Activated naive CD4-positive, alpha-beta T cell treated with anti-CD3 and anti-CD28 coated beads, Interleukin-2, amount 50 U/mL, for 72 hours (primary cell): ENCODE results near the gene NBAS. TPM values are rescaled to one million over a fixed set of nuclear protein-coding genes. Genes with fewer than 3 reads are reported as not detected.
A peak's percentile ranks its signal among the peaks of the same experiment; 100 is the strongest.

Experiments used
- ATAC-seq, 2 donors: fragments of 150-1000 bp; cut with Tn5 transposase; 2 replicates each; pipeline ENCODE4 v1.10.0; 2021; ENCODE audit warnings: mild to moderate bottlenecking in 2 of 2, moderate library complexity in 2 of 2
- DNase-seq, 2 donors: peaks; one replicate each; pipeline ENCODE4 v3.0.0; 2021 to 2022; ENCODE audit warnings: low spot score in 2 of 2
- H3K27ac Mint-ChIP-seq, 2 donors: one replicate each; pipeline ENCODE4 v1.8.0; 2022; ENCODE audit warnings: mild to moderate bottlenecking in 2 of 2, mixed read lengths in 2 of 2
- H3K36me3 Mint-ChIP-seq, 2 donors: one replicate each; pipeline ENCODE4 v1.8.0; 2022; ENCODE audit warnings: mixed read lengths in 2 of 2
- H3K9me3 Mint-ChIP-seq, 2 donors: one replicate each; pipeline ENCODE4 v1.8.0; 2022; ENCODE audit warnings: mixed read lengths in 2 of 2
- total RNA-seq, 2 donors: library from RNA; stranded (reverse); gene quantifications; one replicate each; pipeline ENCODE4 v1.2.3, GENCODE V29; 2022

The NBAS gene
- total RNA-seq, 2 donors from 2014 or later, result 30.5 to 46.3 TPM

DNA sequence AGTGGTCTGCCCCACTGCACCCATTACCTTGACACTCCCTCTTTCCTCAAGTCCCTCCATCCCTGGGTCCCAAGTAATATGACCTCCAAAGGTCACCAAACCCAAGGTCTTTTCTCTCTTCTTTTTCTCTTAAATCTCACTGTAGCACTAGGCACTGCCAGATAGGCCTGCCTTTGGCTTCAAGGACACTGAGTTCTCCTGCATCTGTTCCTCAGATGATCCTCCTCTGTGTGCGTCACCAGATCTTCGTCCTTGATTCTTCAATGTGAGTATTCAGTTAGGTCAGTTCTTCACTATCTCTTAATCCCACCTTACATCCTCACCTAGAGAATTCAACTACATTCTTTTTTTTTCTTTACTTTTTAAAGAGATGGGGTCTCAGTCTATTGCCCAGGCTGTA, 249.2 kb downstream of the NBAS start:
- peaks cover 30 to 35% of the 10 kb centered on the region in 2 donors for H3K36me3 Mint-ChIP-seq
- H3K27ac Mint-ChIP-seq, result peak overlapping the region in 1 of 2 donors; percentile 7
- DNase-seq, result no peak
- no peak for ATAC-seq
- peaks cover 0 to 1% of the 10 kb centered on the region in 2 donors for H3K9me3 Mint-ChIP-seq

DNA sequence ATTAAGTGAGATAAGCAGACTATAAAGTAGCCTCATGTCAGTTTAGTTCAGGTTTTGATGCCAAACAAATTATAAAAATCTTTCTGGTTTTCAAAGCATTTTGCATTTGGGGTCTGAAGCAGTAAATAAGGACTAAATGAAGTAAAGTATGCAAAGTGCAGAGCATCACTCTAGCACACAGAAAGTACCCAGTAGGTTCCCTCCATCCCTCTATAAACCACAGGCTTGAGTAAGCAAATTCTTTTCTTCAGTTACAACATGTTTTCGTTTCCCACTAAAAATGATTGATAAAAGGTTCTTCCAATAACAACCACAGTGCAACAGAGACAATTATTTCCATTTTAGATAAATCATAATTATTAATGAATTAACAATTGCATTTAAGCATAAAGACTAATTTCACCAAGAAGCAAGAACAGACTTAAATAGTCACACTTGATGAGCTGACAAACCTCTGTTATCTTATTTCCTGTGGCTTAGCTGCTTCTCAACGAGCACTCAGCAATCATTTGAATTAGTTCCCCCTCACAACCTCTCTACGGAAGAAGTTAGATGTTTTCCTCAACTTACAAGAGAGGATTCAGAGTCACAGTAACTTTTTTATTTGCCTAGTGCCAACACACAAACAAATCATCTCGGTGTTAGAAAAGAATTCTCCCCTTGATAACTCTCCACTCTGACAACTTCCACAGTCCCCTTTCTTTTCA, 249.8 kb downstream of the NBAS start:
- no peaks in the 10 kb centered on the region for H3K9me3 Mint-ChIP-seq
- ATAC-seq, result no peak
- H3K27ac Mint-ChIP-seq, result peak overlapping the region in 1 of 2 donors; percentile 7
- peaks cover 28 to 33% of the 10 kb centered on the region in 2 donors for H3K36me3 Mint-ChIP-seq
- no peak for DNase-seq

DNA sequence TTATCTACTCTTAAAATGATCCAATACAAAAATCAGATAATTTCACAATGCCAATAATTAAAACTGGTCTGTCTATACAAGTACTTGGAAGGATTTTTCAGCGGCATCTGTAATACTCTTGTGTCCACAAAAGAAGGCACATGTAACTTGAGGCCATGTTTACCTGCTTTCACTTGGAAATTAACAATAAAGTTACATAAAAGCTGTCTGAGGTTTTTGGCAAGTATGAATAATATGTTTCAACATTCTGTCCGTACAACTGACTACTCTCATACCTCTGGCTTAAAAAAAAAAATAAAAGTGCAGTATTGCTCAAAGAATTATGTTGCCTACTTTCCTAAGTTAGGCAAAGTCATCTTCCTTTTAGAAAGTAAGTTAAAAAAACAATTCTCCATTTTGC, 253.6 kb downstream of the NBAS start:
- H3K36me3 Mint-ChIP-seq, result peaks cover 44% of the 10 kb centered on the region in 2 donors
- no peak for DNase-seq
- H3K27ac Mint-ChIP-seq, result no peak overlapping the region
- no peak for ATAC-seq
- peaks cover 0 to 5% of the 10 kb centered on the region in 2 donors for H3K9me3 Mint-ChIP-seq

DNA sequence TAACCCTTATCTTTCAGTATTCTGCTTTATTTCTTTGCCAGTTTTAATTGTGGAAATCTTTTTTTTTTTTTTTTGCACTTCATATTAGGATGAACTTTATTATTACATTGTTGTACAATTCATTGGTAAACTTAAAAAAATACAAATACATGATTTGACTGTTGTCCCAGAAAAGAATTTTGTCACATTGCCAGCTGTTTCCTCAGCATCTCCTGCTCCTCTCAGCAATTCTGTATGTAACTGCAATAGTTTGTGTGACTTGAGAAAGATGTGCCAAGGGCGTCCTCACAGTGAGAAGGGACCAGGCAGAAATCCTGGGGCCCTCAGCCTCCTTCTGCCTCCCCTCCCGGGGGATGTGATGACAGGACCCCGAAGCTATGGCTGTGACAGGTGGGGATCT, 254.4 kb downstream of the NBAS start:
- ATAC-seq (no peak), DNase-seq (no peak)
- Mint-ChIP-seq H3K9me3 (peaks cover 2 to 5% of the 10 kb centered on the region in 2 donors), H3K36me3 (peaks cover 51 to 52% of the 10 kb centered on the region in 2 donors), H3K27ac (no peak overlapping the region)

DNA sequence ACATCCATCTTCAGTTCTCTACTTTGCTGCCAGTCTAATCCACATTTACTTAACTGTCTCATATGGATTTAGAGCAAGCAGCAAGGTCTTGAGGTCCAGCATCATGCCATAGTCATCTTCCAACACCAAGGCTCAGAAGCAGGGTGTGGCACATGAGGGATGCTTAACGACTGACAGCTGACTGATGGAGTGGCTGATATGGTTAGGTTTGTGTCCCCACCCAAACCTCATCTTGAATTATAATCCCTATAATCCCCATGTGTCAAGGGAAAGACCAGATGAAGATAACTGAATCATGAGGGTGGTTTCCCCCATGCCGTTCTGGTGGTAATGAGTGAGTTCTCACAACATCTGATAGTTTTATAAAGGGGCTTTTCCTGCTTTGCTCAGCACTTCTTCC, 257.3 kb downstream of the NBAS start:
- peaks cover 53 to 58% of the 10 kb centered on the region in 2 donors for H3K36me3 Mint-ChIP-seq
- no peak for DNase-seq
- H3K27ac Mint-ChIP-seq, result no peak overlapping the region
- H3K9me3 Mint-ChIP-seq, result peaks cover 5 to 7% of the 10 kb centered on the region in 2 donors
- ATAC-seq, result no peak

DNA sequence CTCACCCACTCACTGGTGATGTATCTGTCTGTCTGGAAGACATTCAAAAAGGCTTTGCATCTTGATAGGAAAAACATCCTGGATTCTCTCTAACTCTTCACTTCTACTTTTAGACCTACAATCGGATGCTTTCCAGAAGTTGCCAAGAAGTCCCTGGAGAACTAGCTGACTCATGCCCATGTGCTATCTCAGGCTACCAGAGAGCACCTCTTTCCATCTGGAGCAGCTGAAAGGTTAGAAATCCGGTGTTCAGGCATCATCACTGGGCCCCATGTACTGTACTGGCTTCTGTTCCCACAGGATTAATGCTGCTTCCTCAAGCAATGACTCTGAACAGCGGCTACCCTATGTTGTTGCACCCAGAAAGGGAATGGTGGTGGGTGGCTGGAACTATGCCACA, 259.0 kb downstream of the NBAS start:
- peaks cover 5 to 11% of the 10 kb centered on the region in 2 donors for H3K9me3 Mint-ChIP-seq
- ATAC-seq (no peak), DNase-seq (no peak)
- H3K27ac Mint-ChIP-seq, result no peak overlapping the region
- H3K36me3 Mint-ChIP-seq, result peaks cover 59 to 64% of the 10 kb centered on the region in 2 donors

DNA sequence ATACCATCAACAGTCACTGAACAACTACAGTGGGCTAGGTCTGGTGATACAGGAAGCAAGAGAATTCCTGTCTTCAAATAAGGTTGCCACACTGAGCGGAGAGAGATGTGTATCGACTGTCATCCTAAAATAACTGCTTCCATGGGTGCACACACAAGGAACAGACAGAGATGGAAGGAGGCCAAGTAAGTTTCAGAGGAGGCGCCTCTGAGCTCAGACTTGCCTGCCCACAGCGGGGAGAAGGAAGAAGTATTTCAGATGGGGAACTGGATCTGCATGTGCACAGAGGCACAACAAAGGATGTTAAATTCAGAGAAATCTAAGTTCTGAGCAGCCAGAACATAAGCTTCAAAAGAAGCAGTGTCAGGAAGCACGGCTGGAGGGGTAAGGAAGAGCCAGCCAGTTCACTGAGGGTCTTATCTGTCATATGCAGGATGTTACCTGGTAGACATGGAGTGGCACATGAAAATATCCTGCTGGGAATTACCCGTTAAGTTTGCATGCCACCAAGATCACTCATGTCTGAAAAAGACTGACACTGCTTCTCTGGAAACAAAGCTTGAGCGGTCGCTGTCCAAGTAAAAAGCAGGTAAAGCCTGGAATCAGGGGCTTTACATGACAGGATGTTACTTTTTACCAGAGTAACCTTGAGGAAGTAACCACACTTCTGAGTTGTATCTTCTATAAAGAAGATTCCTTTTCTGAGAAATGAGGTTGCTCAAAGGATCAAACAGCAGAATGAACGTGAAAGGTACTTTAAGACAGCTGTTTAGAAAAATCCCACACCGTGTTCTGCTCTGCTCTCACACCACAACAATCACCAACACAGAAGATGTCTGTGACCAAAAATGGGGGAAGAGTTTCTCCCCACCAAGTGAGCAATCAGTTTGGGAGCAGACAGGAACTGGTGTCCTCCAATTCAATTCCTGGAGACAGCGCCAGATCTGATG, 260.2 kb downstream of the NBAS start:
- DNase-seq (no peak), ATAC-seq (peak; percentile 66 to 74)
- Mint-ChIP-seq H3K27ac (peak overlapping the region; percentile 46 to 72), H3K9me3 (peaks cover 5 to 11% of the 10 kb centered on the region in 2 donors), H3K36me3 (peaks cover 53 to 64% of the 10 kb centered on the region in 2 donors)

DNA sequence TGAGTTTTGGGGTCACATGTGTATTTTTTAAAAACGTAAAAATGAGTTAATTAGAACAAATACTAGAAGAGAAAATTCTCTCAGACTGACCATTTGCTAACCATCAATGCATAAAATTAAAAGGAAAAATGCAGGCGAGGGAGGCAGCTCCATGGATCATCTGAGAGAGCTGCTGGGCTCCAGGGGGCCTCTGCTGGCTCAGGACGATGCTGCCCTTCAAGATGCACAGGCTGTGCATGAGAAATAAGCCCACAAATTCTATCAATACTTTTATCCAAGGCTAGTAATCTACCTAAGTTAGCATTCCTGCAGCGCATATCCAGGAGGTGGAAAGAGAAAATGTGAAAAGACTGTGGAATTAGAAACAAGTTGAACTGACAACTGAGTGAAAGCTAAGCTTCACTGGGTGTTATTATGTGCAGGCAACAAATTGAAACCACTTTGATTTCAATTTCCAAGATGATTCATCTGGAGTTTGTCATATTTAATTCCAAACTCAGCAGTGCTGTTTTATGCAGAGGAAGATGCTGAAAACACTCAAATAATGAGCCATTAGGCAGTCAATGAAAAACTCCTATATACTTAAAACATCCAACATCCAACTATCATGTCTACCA, 261.1 kb downstream of the NBAS start:
- ATAC-seq, result peak in 1 of 2 donors; percentile 43
- Mint-ChIP-seq H3K27ac (peak overlapping the region in 1 of 2 donors; percentile 46), H3K36me3 (peaks cover 45 to 55% of the 10 kb centered on the region in 2 donors), H3K9me3 (peaks cover 5 to 11% of the 10 kb centered on the region in 2 donors)
- no peak for DNase-seq

DNA sequence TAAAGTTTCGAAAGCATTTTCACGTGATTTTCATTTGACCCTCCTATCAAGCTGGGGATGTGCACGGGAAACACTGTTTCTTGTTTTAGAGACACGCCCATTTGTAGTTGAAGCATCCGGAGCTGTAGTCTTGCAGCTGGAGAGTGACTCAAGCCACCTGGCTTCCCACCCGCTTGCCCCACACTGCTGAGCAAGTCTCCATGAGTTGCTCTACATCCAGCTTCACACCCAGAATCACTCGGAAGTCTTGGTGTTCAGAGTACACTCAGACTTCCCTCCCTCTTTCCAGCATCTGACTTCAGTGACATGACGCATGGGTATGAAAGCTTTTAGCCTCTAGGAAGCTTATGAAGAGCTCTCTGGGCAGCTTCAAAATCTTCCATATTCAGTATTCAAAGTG, 262.4 kb downstream of the NBAS start:
- peaks cover 34 to 44% of the 10 kb centered on the region in 2 donors for H3K36me3 Mint-ChIP-seq
- DNase-seq (no peak), ATAC-seq (peak; percentile 29 to 63)
- peak overlapping the region in 1 of 2 donors; percentile 1 for H3K27ac Mint-ChIP-seq
- H3K9me3 Mint-ChIP-seq, result peaks cover 0 to 11% of the 10 kb centered on the region in 2 donors

DNA sequence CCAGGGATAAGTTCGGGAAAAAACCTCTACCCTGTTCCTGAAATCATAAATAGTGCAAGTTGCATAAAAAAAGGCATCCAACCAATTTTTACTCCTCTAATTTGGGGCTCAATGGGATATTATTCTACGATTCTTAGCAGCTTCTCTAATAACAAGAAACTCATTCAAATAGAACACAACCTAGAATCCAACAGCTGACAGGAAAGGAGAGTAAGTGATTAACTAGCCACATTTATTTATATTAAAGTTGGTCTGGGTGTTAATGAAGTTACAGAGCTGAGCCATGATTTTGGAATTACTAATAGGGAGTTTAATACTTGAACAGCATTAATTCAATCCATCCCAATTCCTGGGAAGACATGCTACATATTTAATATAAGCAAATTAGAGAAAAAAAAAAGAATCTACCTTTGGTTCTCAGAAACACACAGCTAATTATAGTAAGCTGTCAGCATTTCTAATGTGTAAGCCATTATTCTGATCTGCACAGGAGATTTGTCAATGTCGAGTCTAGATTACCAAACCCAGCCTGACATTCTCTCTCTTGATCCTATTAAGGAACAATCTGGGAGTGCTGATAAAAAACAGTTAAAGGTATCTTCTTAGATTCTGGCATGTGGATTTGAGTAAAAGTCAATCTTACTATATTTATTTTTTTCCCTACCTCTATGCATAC, 267.7 kb downstream of the NBAS start:
- peaks cover 0 to under 1% of the 10 kb centered on the region in 2 donors for H3K9me3 Mint-ChIP-seq
- DNase-seq (no peak), ATAC-seq (no peak)
- no peak overlapping the region for H3K27ac Mint-ChIP-seq
- peaks cover 17 to 20% of the 10 kb centered on the region in 2 donors for H3K36me3 Mint-ChIP-seq

DNA sequence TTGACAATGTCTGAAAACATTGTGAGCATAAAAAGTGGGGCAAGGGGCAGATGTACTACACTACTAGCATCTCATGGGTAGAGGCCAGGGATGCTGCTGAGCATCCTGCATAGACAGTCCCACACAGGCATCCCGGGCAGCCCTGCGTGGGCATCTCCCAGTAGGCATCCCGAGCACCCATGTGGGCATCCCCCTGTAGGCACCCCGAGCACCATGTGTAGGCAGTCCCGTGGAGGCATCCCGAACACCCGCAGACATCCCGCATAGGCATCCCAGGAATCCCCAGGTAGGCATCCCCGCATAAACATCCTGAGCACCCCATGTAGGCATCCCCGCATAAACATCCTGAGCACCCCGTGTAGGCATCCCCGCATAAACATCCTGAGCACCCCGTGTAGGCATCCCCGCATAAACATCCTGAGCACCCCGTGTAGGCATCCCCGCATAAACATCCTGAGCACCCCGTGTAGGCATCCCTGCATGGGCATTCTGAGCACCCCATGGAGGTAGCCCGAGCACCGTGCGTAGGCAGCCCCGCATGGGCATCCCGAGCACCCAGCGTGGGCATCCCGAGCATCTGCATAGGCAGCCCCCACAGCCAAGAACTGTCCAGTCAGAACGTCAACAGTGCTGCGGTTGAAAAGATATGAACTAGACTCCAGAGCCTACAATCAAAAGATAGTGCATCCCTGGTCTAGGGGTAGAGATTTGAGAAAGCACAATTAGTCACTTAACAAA, 273.5 kb downstream of the NBAS start:
- H3K27ac Mint-ChIP-seq, result no peak overlapping the region
- DNase-seq (no peak), ATAC-seq (no peak)
- peaks cover 26 to 35% of the 10 kb centered on the region in 2 donors for H3K36me3 Mint-ChIP-seq
- H3K9me3 Mint-ChIP-seq, result no peaks in the 10 kb centered on the region

DNA sequence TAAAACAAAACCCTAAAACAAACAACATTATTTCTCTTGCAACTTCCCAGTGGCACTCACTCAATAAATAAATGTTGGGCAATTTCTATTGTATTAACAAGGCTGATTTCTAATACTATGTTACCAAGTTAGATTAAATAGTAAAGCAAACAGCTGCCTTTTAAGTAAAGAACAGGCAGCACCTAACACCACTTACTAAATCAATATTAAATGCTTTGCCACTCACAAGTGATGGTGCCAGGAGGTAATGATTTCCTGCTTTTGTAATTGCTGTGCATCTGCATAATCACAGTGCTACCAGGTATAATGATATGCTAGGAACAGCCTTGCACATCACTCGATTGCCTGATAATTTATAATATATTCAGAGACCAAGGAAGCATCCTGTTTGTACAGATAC, 276.5 kb downstream of the NBAS start:
- no peaks in the 10 kb centered on the region for H3K9me3 Mint-ChIP-seq

DNA sequence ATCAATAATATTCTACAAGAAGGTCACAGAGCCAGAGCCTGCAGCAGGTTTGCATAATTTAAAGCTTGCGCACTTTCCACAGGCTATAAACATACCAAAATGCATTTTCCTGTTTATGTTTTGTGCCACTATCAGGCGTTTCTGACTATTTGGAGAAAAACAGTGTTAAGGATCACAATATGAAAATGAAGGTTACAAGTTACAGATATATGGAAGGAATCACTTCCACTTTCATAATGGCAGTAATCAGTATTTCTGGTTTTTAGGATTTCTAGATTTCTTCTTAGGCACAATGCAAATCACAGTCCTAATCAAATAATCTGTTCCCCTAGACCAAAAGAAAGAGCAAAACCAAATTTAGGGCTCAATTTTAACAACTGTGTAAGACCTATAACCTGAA, 279.5 kb downstream of the NBAS start:
- ATAC-seq (no peak), DNase-seq (no peak)
- Mint-ChIP-seq H3K36me3 (peaks cover 21 to 29% of the 10 kb centered on the region in 2 donors), H3K27ac (no peak overlapping the region), H3K9me3 (no peaks in the 10 kb centered on the region)

More for the DNA sequence above, 276.5 kb downstream of the NBAS start:
- no peak for DNase-seq
- Mint-ChIP-seq H3K36me3 (peaks cover 28 to 32% of the 10 kb centered on the region in 2 donors), H3K27ac (no peak overlapping the region)
- ATAC-seq, result no peak

DNA sequence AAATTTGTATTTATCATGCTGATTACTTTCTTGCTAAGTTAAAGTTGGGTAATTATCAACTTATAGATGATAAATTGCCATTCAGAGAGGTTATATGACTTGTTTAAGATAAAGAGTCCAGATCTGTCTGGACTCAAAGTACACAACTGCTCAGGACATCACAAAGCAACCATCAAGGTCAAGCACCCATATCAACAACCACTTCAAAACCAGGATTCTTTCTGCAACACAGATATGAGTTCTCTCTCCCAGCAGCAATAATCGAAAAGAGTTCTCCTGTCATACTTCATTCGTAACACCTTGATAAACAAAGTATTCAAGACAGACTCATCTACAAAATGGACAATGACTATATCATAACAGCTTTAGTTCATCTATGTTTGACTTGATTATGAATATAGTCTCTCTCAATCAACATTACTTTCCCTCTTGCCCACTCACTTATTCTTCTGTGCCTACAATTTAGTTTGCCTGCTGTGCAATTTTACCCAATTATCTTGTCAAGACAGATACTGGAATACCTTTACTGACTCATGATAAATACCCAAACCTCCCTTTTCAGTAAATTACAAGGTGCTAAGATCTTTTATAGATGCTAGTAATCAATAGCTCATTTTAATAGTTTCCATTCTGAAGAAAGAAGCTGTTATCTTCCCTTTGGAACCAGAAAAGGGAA, 281.8 kb downstream of the NBAS start:
- H3K36me3 Mint-ChIP-seq, result peaks cover 7 to 21% of the 10 kb centered on the region in 2 donors
- DNase-seq (no peak), ATAC-seq (no peak)
- no peak overlapping the region for H3K27ac Mint-ChIP-seq
- H3K9me3 Mint-ChIP-seq, result no peaks in the 10 kb centered on the region

DNA sequence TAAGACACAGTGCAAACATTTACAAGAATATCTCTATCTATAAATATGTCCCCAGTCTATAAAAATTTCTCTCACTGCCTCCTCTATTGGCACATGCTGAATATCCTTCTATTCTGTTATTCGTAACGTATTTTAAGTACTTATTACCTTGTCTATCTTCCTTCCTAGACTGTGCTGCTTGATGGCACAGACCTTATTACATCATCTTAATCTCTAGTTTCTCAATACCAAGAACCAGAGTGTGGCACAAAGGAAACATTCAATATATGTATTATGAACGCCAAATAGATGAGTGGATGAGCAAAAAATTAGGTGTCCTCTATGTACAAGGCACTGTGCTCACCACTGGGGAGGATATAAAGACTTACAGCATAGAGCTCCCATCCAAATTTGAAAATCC, 282.8 kb downstream of the NBAS start:
- no peak overlapping the region for H3K27ac Mint-ChIP-seq
- H3K9me3 Mint-ChIP-seq, result no peaks in the 10 kb centered on the region
- DNase-seq (no peak), ATAC-seq (no peak)
- peaks cover 7 to 21% of the 10 kb centered on the region in 2 donors for H3K36me3 Mint-ChIP-seq
